Brain microvascular endothelial cell (primary cell): ENCODE measurements around the gene LSM8.
"Not testable (repeated sequence)": the region's sequence is repeated elsewhere in the genome, so short reads cannot be mapped to it uniquely, and the experiment has no call there.

Experiments used
- DNase-seq: peaks from one replicate; pipeline ENCODE4 v3.0.0-alpha.2; 2020
- H3K27ac ChIP-seq: fragments of 250-450 bp; sonication (Bioruptor Pico); 2 replicates; pipeline ENCODE4 v1.5.1; 2020; ENCODE audit warnings: mild to moderate bottlenecking, moderate library complexity
- H3K27me3 ChIP-seq: fragments of 250-450 bp; sonication (Bioruptor Pico); replicated peaks from 2 replicates; pipeline ENCODE4 v1.5.1; 2020; ENCODE audit warnings: mild to moderate bottlenecking
- H3K36me3 ChIP-seq: fragments of 250-450 bp; sonication (Bioruptor Pico); replicated peaks from 2 replicates; pipeline ENCODE4 v1.5.1; 2020; ENCODE audit warnings: mild to moderate bottlenecking
- H3K4me3 ChIP-seq: 2 replicates; pipeline ENCODE4 v1.5.1; 2011; ENCODE audit warnings: low read depth, mild to moderate bottlenecking, control low read depth, low read length, moderate library complexity
- CTCF ChIP-seq: IDR thresholded peaks from 2 replicates; pipeline ENCODE4 v1.5.1; 2011; ENCODE audit warnings: low read depth, mild to moderate bottlenecking, moderate library complexity, low read length, control low read depth, inconsistent platforms; ENCODE audit errors: missing control alignments
- in situ Hi-C: cut with HindIII; loops from 2 replicates; pipeline ENCODE4 v1.10.0; 2017; ENCODE audit warnings: low sequenced_read_pairs, low pct_ligation_motif_present

Gene LSM8

GRCh38 chr7:118183786-118184564, at the start of gene LSM8:
Gene LSM8, plus strand, starts transcription at chr7:118184164. Its CDS starts 60 bp downstream, at chr7:118184224.
- H3K4me3 ChIP-seq, result peak within 1 kb of the TSS; percentile 83
- in situ Hi-C loops, result no loop called here
- peak within 1 kb of the TSS; percentile 92 for H3K27ac ChIP-seq
- peak; percentile 99 for DNase-seq
- H3K36me3 ChIP-seq, result peaks cover 2% of the 10 kb centered on the region
- no peak for TF ChIP-seq CTCF
- no peaks in the 10 kb centered on the region for H3K27me3 ChIP-seq

GRCh38 chr7:118134420-118134819, 49.5 kb upstream of the LSM8 start:
- H3K27ac ChIP-seq, in situ Hi-C loops, H3K27me3 ChIP-seq, H3K36me3 ChIP-seq, H3K4me3 ChIP-seq, DNase-seq: not testable (repeated sequence)

GRCh38 chr7:118140468-118140867, 43.5 kb upstream of the LSM8 start:
- Histone ChIP-seq H3K27me3 (no peaks in the 10 kb centered on the region), H3K36me3 (no peaks in the 10 kb centered on the region), H3K27ac (no peak overlapping the region), H3K4me3 (no peak overlapping the region)
- in situ Hi-C loops, result no loop called here
- no peak for DNase-seq
- no peak for TF ChIP-seq CTCF

- Histone ChIP-seq H3K27me3 (no peaks in the 10 kb centered on the region), H3K36me3 (no peaks in the 10 kb centered on the region), H3K4me3 (no peak overlapping the region), H3K27ac (no peak overlapping the region)
- in situ Hi-C loops, result no loop called here
- no peak for DNase-seq
- no peak for TF ChIP-seq CTCF
Observed at GRCh38 chr7:118142012-118142411, 42.0 kb upstream of the LSM8 start.

GRCh38 chr7:118148930-118149329, 35.0 kb upstream of the LSM8 start:
- in situ Hi-C loops, result no loop called here
- peak; percentile 21 for DNase-seq
- H3K4me3 ChIP-seq, result no peak overlapping the region
- no peak for TF ChIP-seq CTCF
- H3K27me3 ChIP-seq, result no peaks in the 10 kb centered on the region
- no peaks in the 10 kb centered on the region for H3K36me3 ChIP-seq
- no peak overlapping the region for H3K27ac ChIP-seq

- no peaks in the 10 kb centered on the region for H3K36me3 ChIP-seq
- no peak for DNase-seq
- in situ Hi-C loops, result no loop called here
- no peak overlapping the region for H3K4me3 ChIP-seq
- no peak for TF ChIP-seq CTCF
- H3K27ac ChIP-seq, result no peak overlapping the region
- H3K27me3 ChIP-seq, result no peaks in the 10 kb centered on the region
Observed at GRCh38 chr7:118149394-118149793, 34.6 kb upstream of the LSM8 start.
